GM23338 (cell line): ENCODE data around the gene GABRR2. TPM values are rescaled to one million over a fixed set of nuclear protein-coding genes. Genes with fewer than 3 reads are reported as not detected.

Source experiments
- ATAC-seq: fragments of 200-7000 bp; cut with Tn5 transposase; 3 replicates; pipeline ENCODE4 v1.9.1; 2020
- DNase-seq: peaks from one replicate; pipeline ENCODE4 v3.0.0-alpha.2; 2015; ENCODE audit warnings: low spot score
- H2AFZ ChIP-seq: fragments of 200-600 bp; sonication (generic); 2 replicates; pipeline ENCODE4 v1.8.0; 2016; ENCODE audit warnings: antibody characterized with exemption, mild to moderate bottlenecking, moderate library complexity
- H3F3A ChIP-seq: fragments of 200-600 bp; sonication (generic); replicated peaks from 2 replicates; pipeline ENCODE4 v1.8.0; 2017; ENCODE audit warnings: antibody characterized with exemption, mixed run types, low read depth
- H3K27ac ChIP-seq: fragments of 200-600 bp; sonication (generic); 2 replicates; pipeline ENCODE4 v1.6.1; 2016; ENCODE audit warnings: low read depth
- H3K27me3 ChIP-seq: fragments of 200-600 bp; sonication (generic); 2 replicates; pipeline ENCODE4 v1.8.0; 2016; ENCODE audit warnings: mild to moderate bottlenecking, mixed run types, moderate library complexity; ENCODE audit not compliant: insufficient read depth
- H3K36me3 ChIP-seq: fragments of 200-600 bp; sonication (generic); 2 replicates; pipeline ENCODE4 v1.8.0; 2016; ENCODE audit warnings: mild to moderate bottlenecking; ENCODE audit not compliant: insufficient read depth
- H3K4me1 ChIP-seq: fragments of 200-600 bp; sonication (generic); 2 replicates; pipeline ENCODE4 v1.8.0; 2016; ENCODE audit warnings: mild to moderate bottlenecking, moderate library complexity; ENCODE audit not compliant: insufficient read depth
- H3K4me2 ChIP-seq: fragments of 200-600 bp; sonication (generic); 2 replicates; pipeline ENCODE4 v1.7.1; 2017; ENCODE audit warnings: mixed run types
- H3K4me3 ChIP-seq: fragments of 200-600 bp; sonication (generic); 2 replicates; pipeline ENCODE4 v1.6.1; 2016; ENCODE audit warnings: mixed run types
- H3K79me2 ChIP-seq: fragments of 200-600 bp; sonication (generic); replicated peaks from 2 replicates; pipeline ENCODE4 v1.8.0; 2017; ENCODE audit warnings: mild to moderate bottlenecking; ENCODE audit not compliant: insufficient read depth
- H3K9me2 ChIP-seq: fragments of 200-600 bp; sonication (generic); 2 replicates; pipeline ENCODE4 v1.8.0; 2017; ENCODE audit not compliant: insufficient read depth
- H4K20me1 ChIP-seq: fragments of 200-600 bp; sonication (generic); replicated peaks from 2 replicates; pipeline ENCODE4 v1.8.0; 2017; ENCODE audit warnings: mild to moderate bottlenecking; ENCODE audit not compliant: insufficient read depth
- H3K27ac Mint-ChIP-seq: 2 replicates; pipeline ENCODE4 v1.8.0; 2020; ENCODE audit warnings: inconsistent platforms, mild to moderate bottlenecking, moderate library complexity, mixed read lengths
- H3K27me3 Mint-ChIP-seq: 3 replicates; pipeline ENCODE4 v1.8.0; 2022; ENCODE audit warnings: low read depth, mild to moderate bottlenecking, moderate library complexity, mixed read lengths, inconsistent platforms; ENCODE audit not compliant: insufficient read depth, poor library complexity
- H3K36me3 Mint-ChIP-seq: 3 replicates; pipeline ENCODE4 v1.8.0; 2021; ENCODE audit warnings: low read depth, mild to moderate bottlenecking, inconsistent platforms, moderate library complexity, mixed read lengths
- H3K4me1 Mint-ChIP-seq: 3 replicates; pipeline ENCODE4 v1.8.0; 2020; ENCODE audit warnings: mild to moderate bottlenecking, inconsistent platforms, mixed read lengths
- H3K4me3 Mint-ChIP-seq: 3 replicates; pipeline ENCODE4 v1.8.0; 2021; ENCODE audit warnings: moderate library complexity, mild to moderate bottlenecking, inconsistent platforms, mixed read lengths
- H3K9me3 Mint-ChIP-seq: 3 replicates; pipeline ENCODE4 v1.8.0; 2020; ENCODE audit warnings: moderate library complexity, mild to moderate bottlenecking, inconsistent platforms, mixed read lengths
- CREB1 ChIP-seq: fragments of 250-450 bp; sonication (Bioruptor Pico); IDR thresholded peaks from 2 replicates; pipeline ENCODE4 v1.5.0; 2020; ENCODE audit warnings: low read depth, mild to moderate bottlenecking, moderate library complexity
- CTCF ChIP-seq, 2 experiments: fragments of 200-600 bp in 1 of 2; sonication (generic) in 1 of 2; conservative IDR thresholded peaks; 2 replicates each; pipeline versions ENCODE4 v1.5.1 to v1.6.1; 2016 to 2017; ENCODE audit warnings: antibody characterized with exemption in 2 of 2, low read depth in 2 of 2, mild to moderate bottlenecking in 2 of 2, moderate library complexity in 1 of 2
- ETS1 ChIP-seq: IDR thresholded peaks from 2 replicates; pipeline ENCODE4 v1.6.1; 2016; ENCODE audit warnings: antibody characterized with exemption
- EZH2 ChIP-seq: fragments of 200-600 bp; sonication (generic); IDR thresholded peaks from one replicate; pipeline ENCODE4 v1.8.0; 2017; ENCODE audit warnings: antibody characterized with exemption, mild to moderate bottlenecking, low read depth; ENCODE audit not compliant: unreplicated experiment
- EZH2phosphoT487 ChIP-seq: fragments of 200-600 bp; sonication (generic); IDR thresholded peaks from one replicate; pipeline ENCODE4 v1.8.1; 2018; ENCODE audit warnings: antibody characterized with exemption; ENCODE audit not compliant: unreplicated experiment
- JUNB ChIP-seq: IDR thresholded peaks from one replicate; pipeline ENCODE4 v1.6.1; 2016; ENCODE audit warnings: antibody characterized with exemption; ENCODE audit not compliant: unreplicated experiment
- NANOG ChIP-seq: IDR thresholded peaks from 2 replicates; pipeline ENCODE4 v1.6.1; 2016; ENCODE audit warnings: antibody characterized with exemption, borderline replicate concordance
- POLR2AphosphoS5 ChIP-seq: IDR thresholded peaks from 2 replicates; pipeline ENCODE4 v1.6.1; 2016; ENCODE audit warnings: antibody characterized with exemption, low read depth
- ZNF114 ChIP-seq: fragments of 250-450 bp; sonication (Bioruptor Pico); IDR thresholded peaks from 2 replicates; pipeline ENCODE4 v1.5.0; 2020; ENCODE audit warnings: mild to moderate bottlenecking, moderate library complexity
- ZNF331 ChIP-seq: fragments of 250-450 bp; sonication (Bioruptor Pico); IDR thresholded peaks from 2 replicates; pipeline ENCODE4 v1.5.0; 2020; ENCODE audit warnings: low read depth, mild to moderate bottlenecking, moderate library complexity
- polyA plus RNA-seq: library from polyadenylated mRNA; unstranded; fragments of >200 nt; fragmentation: Nextera tagmentation; extraction: Ambion mirVana; gene quantifications from 2 replicates; pipeline ENCODE4 v1.2.1, GENCODE V29; 2016
- total RNA-seq: library from RNA; depleted of rRNA; stranded (reverse); fragments of >200 nt; shearing (Covaris generic); gene quantifications from 2 replicates; pipeline ENCODE4 v1.2.3, GENCODE V29; 2014
- TF ChIP-seq, protein P1 (sequence below): fragments of 250-450 bp; sonication (Bioruptor Pico); IDR thresholded peaks from 2 replicates; pipeline ENCODE4 v1.5.0; 2020; ENCODE audit warnings: mild to moderate bottlenecking, moderate library complexity

GABRR2 gene
- total and polyA plus RNA-seq, 2 experiments from 2014 or later, result not detected

GRCh38 chr6:89209457-89209856 is 105.6 kb downstream of the GABRR2 start:
- H3K27me3 Mint-ChIP-seq, result peaks cover 7% of the 10 kb centered on the region
- H3K36me3 Mint-ChIP-seq, result no peaks in the 10 kb centered on the region; the same call in 2 of the 3 replicates
- no peak for ATAC-seq
- Histone ChIP-seq H3K27me3 (no peaks in the 10 kb centered on the region), H3F3A (no peaks in the 10 kb centered on the region), H3K27ac (no peak overlapping the region), H3K4me1 (peaks cover 19% of the 10 kb centered on the region), H3K9me2 (no peaks in the 10 kb centered on the region), H2AFZ (no peak overlapping the region), H4K20me1 (no peaks in the 10 kb centered on the region), H3K36me3 (no peaks in the 10 kb centered on the region), H3K4me3 (no peak overlapping the region), H3K79me2 (no peaks in the 10 kb centered on the region), H3K4me2 (no peak overlapping the region)
- no peak overlapping the region for H3K27ac Mint-ChIP-seq
- H3K4me3 Mint-ChIP-seq, result no peak overlapping the region
- TF ChIP-seq CREB1 (CRISPR knock-in tag) (no peak), JUNB (no peak), CTCF (conservative IDR thresholded peaks at IDR 0.05; ENCODE audit: low read depth in 2 of 2) (no peak)
- peaks cover 33% of the 10 kb centered on the region for H3K4me1 Mint-ChIP-seq
- DNase-seq, result no peak
- no peaks in the 10 kb centered on the region for H3K9me3 Mint-ChIP-seq

- H3K4me2 ChIP-seq, result no peak overlapping the region
- no peaks in the 10 kb centered on the region for H4K20me1 ChIP-seq
- ATAC-seq (no peak), DNase-seq (no peak)
- no peak overlapping the region for H3K27ac Mint-ChIP-seq
- no peak overlapping the region for H2AFZ ChIP-seq
- no peak overlapping the region for H3K4me3 Mint-ChIP-seq
- peaks cover 33% of the 10 kb centered on the region for H3K4me1 Mint-ChIP-seq
- no peak overlapping the region for H3K27ac ChIP-seq
- H3K9me2 ChIP-seq, result no peaks in the 10 kb centered on the region
- H3F3A ChIP-seq, result no peaks in the 10 kb centered on the region
- no peaks in the 10 kb centered on the region; the same call in 2 of the 3 replicates for H3K36me3 Mint-ChIP-seq
- H3K79me2 ChIP-seq, result no peaks in the 10 kb centered on the region
- H3K27me3 ChIP-seq, result no peaks in the 10 kb centered on the region
- peaks cover 19% of the 10 kb centered on the region for H3K4me1 ChIP-seq
- H3K9me3 Mint-ChIP-seq, result no peaks in the 10 kb centered on the region
- H3K27me3 Mint-ChIP-seq, result peaks cover 7% of the 10 kb centered on the region
- H3K4me3 ChIP-seq, result no peak overlapping the region
- no peaks in the 10 kb centered on the region for H3K36me3 ChIP-seq
- TF ChIP-seq CREB1 (CRISPR knock-in tag), result no peak
- TF ChIP-seq, protein P1, sequence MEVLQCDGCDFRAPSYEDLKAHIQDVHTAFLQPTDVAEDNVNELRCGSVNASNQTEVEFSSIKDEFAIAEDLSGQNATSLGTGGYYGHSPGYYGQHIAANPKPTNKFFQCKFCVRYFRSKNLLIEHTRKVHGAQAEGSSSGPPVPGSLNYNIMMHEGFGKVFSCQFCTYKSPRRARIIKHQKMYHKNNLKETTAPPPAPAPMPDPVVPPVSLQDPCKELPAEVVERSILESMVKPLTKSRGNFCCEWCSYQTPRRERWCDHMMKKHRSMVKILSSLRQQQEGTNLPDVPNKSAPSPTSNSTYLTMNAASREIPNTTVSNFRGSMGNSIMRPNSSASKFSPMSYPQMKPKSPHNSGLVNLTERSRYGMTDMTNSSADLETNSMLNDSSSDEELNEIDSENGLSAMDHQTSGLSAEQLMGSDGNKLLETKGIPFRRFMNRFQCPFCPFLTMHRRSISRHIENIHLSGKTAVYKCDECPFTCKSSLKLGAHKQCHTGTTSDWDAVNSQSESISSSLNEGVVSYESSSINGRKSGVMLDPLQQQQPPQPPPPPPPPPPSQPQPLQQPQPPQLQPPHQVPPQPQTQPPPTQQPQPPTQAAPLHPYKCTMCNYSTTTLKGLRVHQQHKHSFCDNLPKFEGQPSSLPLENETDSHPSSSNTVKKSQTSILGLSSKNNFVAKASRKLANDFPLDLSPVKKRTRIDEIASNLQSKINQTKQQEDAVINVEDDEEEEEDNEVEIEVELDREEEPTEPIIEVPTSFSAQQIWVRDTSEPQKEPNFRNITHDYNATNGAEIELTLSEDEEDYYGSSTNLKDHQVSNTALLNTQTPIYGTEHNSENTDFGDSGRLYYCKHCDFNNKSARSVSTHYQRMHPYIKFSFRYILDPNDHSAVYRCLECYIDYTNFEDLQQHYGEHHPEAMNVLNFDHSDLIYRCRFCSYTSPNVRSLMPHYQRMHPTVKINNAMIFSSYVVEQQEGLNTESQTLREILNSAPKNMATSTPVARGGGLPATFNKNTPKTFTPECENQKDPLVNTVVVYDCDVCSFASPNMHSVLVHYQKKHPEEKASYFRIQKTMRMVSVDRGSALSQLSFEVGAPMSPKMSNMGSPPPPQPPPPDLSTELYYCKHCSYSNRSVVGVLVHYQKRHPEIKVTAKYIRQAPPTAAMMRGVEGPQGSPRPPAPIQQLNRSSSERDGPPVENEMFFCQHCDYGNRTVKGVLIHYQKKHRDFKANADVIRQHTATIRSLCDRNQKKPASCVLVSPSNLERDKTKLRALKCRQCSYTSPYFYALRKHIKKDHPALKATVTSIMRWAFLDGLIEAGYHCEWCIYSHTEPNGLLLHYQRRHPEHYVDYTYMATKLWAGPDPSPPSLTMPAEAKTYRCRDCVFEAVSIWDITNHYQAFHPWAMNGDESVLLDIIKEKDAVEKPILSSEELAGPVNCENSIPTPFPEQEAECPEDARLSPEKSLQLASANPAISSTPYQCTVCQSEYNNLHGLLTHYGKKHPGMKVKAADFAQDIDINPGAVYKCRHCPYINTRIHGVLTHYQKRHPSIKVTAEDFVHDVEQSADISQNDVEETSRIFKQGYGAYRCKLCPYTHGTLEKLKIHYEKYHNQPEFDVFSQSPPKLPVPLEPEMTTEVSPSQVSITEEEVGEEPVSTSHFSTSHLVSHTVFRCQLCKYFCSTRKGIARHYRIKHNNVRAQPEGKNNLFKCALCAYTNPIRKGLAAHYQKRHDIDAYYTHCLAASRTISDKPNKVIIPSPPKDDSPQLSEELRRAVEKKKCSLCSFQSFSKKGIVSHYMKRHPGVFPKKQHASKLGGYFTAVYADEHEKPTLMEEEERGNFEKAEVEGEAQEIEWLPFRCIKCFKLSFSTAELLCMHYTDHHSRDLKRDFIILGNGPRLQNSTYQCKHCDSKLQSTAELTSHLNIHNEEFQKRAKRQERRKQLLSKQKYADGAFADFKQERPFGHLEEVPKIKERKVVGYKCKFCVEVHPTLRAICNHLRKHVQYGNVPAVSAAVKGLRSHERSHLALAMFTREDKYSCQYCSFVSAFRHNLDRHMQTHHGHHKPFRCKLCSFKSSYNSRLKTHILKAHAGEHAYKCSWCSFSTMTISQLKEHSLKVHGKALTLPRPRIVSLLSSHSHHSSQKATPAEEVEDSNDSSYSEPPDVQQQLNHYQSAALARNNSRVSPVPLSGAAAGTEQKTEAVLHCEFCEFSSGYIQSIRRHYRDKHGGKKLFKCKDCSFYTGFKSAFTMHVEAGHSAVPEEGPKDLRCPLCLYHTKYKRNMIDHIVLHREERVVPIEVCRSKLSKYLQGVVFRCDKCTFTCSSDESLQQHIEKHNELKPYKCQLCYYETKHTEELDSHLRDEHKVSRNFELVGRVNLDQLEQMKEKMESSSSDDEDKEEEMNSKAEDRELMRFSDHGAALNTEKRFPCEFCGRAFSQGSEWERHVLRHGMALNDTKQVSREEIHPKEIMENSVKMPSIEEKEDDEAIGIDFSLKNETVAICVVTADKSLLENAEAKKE (CRISPR knock-in tag), result no peak
- TF ChIP-seq EZH2, result no peak
- TF ChIP-seq ETS1, result no peak
- TF ChIP-seq NANOG, result no peak
- TF ChIP-seq POLR2AphosphoS5, result no peak
- no peak for TF ChIP-seq CTCF (conservative IDR thresholded peaks at IDR 0.05; ENCODE audit: low read depth in 2 of 2)
- no peak for TF ChIP-seq ZNF114
- no peak for TF ChIP-seq EZH2phosphoT487
- TF ChIP-seq ZNF331 (CRISPR knock-in tag), result no peak
- no peak for TF ChIP-seq JUNB
These were observed 106.5 kb downstream of the GABRR2 start for GRCh38 chr6:89208551-89208950.
